Measurements from ENCODE around the gene PSME4. TPM values are rescaled to one million over a fixed set of nuclear protein-coding genes. Genes with fewer than 3 reads are reported as not detected.

Gene PSME4
- total RNA-seq, 1 donor from 2014 or later = 68.3 TPM

GRCh38 chr2:53991948-53992347, 21.2 kb upstream of the PSME4 start:
- TF ChIP-seq, protein P1, sequence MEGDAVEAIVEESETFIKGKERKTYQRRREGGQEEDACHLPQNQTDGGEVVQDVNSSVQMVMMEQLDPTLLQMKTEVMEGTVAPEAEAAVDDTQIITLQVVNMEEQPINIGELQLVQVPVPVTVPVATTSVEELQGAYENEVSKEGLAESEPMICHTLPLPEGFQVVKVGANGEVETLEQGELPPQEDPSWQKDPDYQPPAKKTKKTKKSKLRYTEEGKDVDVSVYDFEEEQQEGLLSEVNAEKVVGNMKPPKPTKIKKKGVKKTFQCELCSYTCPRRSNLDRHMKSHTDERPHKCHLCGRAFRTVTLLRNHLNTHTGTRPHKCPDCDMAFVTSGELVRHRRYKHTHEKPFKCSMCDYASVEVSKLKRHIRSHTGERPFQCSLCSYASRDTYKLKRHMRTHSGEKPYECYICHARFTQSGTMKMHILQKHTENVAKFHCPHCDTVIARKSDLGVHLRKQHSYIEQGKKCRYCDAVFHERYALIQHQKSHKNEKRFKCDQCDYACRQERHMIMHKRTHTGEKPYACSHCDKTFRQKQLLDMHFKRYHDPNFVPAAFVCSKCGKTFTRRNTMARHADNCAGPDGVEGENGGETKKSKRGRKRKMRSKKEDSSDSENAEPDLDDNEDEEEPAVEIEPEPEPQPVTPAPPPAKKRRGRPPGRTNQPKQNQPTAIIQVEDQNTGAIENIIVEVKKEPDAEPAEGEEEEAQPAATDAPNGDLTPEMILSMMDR (IDR thresholded peaks at IDR 0.05; ENCODE audit: unreplicated experiment) = no peak
- H3K27me3 Mint-ChIP-seq (ENCODE audit: low read depth) = no peaks in the 10 kb centered on the region
- H3K4me3 Mint-ChIP-seq = no peak overlapping the region
- no peak for DNase-seq (ENCODE audit: low spot score in 2 of 2, unreplicated experiment in 2 of 2)
- peaks cover 12% of the 10 kb centered on the region for H3K36me3 Mint-ChIP-seq
- peaks cover 9% of the 10 kb centered on the region for H3K9me3 Mint-ChIP-seq
- H3K4me1 Mint-ChIP-seq = peaks cover 12% of the 10 kb centered on the region
- H3K27ac Mint-ChIP-seq = no peak overlapping the region

DNA sequence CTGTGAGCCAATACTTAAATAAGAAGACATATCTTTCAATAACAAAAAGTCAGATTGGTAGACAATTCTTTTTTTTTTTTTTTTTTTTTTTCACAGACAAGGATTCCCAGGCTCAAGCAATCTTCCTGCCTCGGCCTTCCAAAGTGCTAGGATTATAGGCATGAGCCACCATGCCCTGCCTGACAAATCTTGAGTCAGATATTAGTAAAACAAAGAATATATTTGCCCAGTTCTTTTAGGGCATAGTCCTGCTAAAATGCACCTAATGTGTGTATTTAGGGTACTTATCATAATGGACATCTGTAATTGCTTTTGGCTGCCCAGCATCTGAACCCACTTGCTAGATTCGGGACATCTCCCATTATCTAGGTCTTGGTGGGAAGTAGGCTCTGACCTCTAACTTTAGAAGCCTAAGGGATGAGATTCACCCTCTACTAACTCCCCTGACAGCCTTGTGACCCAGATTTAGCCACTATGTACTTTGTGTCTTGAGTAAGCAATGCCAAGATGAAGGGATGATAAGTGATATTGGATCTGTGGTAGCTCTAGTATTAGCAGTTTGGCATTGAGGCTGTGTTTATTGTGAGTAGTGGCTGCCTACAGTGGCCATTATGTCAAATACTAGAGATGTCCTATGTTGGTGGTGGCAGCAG, 18.5 kb upstream of the PSME4 start:
- Mint-ChIP-seq H3K4me3 (no peak overlapping the region), H3K4me1 (peaks cover 12% of the 10 kb centered on the region), H3K27ac (no peak overlapping the region), H3K36me3 (peaks cover 13% of the 10 kb centered on the region), H3K27me3 (ENCODE audit: low read depth) (no peaks in the 10 kb centered on the region), H3K9me3 (peaks cover 9% of the 10 kb centered on the region)
- TF ChIP-seq, protein P1 (IDR thresholded peaks at IDR 0.05; ENCODE audit: unreplicated experiment) = no peak
- DNase-seq (ENCODE audit: low spot score in 2 of 2, unreplicated experiment in 2 of 2) = no peak

- TF ChIP-seq, protein P1 (IDR thresholded peaks at IDR 0.05; ENCODE audit: unreplicated experiment) = no peak
- peaks cover 5% of the 10 kb centered on the region for H3K9me3 Mint-ChIP-seq
- H3K27me3 Mint-ChIP-seq (ENCODE audit: low read depth) = no peaks in the 10 kb centered on the region
- no peak overlapping the region for H3K4me3 Mint-ChIP-seq
- H3K27ac Mint-ChIP-seq = peak overlapping the region; percentile 87
- H3K36me3 Mint-ChIP-seq = peaks cover 21% of the 10 kb centered on the region
- DNase-seq (ENCODE audit: low spot score in 2 of 2, unreplicated experiment in 2 of 2) = no peak
- H3K4me1 Mint-ChIP-seq = peaks cover 12% of the 10 kb centered on the region
These were observed 16.6 kb upstream of the PSME4 start for GRCh38 chr2:53987336-53987921.

DNA sequence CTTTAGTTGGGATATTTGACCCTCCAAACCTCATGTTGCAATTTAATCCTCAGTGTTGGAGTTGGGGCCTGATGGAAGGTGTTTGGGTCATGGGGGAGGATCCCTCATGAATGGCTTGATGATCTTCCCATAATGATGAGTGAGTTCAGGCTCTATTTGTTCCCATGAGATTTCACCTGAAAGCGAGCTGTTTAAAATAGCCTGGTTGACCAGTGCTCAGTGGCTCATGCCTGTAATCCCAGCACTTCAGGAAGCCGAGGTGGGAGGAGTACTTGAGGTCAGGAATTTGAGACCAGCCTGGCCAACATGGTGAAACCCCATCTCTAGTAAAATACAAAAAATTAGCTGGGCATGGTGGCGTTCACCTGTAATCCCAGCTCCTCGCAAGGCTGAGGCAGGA, 14.9 kb upstream of the PSME4 start:
- Mint-ChIP-seq H3K9me3 (peaks cover 5% of the 10 kb centered on the region), H3K27ac (peak overlapping the region; percentile 15), H3K36me3 (peaks cover 25% of the 10 kb centered on the region), H3K4me1 (peaks cover 12% of the 10 kb centered on the region), H3K27me3 (ENCODE audit: low read depth) (no peaks in the 10 kb centered on the region), H3K4me3 (no peak overlapping the region)
- DNase-seq (ENCODE audit: low spot score in 2 of 2, unreplicated experiment in 2 of 2) = no peak
- TF ChIP-seq, protein P1 (IDR thresholded peaks at IDR 0.05; ENCODE audit: unreplicated experiment) = no peak

DNA sequence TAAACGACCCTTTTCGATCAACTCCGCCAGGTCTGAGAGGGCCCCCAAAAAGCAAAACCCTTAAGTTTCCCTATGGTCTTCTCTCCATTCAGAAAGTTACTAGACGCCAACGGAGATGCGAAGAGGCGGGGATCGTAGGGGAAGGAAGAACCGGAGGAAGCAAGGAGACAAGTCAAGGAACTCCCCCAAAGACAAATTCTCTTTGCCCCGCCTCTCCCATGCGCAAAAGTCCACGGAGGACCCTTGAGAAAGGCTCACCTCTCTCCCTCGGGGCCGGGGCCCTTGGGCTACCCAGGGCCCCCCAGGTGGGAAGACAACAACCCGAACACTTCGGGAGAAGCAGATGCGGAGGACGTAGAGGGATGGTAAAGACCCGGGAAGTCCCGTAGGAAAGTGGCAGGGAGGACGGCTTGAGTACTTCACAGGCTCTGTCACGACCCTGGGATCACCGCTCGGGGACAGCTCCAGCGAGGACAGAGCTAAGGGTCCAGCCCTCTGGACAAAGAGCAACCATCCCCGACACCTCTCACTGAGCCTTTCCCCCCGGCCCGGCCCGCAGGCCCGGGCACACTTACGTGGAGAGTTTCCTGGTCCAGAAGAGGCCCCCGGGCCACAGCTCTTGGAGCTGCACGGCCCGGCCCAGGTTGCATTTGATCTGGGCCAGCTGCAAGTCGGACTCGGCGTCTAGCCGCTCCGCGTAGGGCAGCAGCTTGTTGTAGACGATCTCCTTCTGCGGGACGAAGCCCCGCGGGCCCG, 647 bp downstream of the PSME4 start:
- DNase-seq (ENCODE audit: low spot score in 2 of 2, unreplicated experiment in 2 of 2) = peak in 1 of 2 experiments; percentile 18
- Mint-ChIP-seq H3K4me1 (peaks cover 33% of the 10 kb centered on the region), H3K27ac (peak overlapping the region; percentile 97), H3K36me3 (peaks cover 13% of the 10 kb centered on the region), H3K4me3 (peak overlapping the region; percentile 98), H3K27me3 (ENCODE audit: low read depth) (no peaks in the 10 kb centered on the region), H3K9me3 (no peaks in the 10 kb centered on the region)
- TF ChIP-seq, protein P1 (IDR thresholded peaks at IDR 0.05; ENCODE audit: unreplicated experiment) = no peak
